ENCODE results near the gene CASZ1.

DNA sequence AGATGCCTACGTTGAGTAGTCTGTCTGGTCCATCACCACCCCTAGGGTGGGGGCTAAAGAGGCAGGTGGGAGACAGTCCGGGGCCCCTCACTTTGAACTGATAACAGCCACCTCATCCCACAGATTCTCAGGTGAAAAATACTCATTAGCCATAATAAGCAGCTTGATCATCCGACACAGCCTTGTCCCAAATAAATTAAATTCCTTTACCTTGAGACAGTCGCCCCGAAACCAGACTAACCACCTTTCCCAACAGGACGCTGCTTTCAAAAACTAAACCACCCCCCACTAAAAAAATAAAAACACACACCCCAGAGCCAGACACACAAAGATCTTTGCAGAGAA lies 103.3 kb downstream of the CASZ1 start:
- TF ChIP-seq, protein P1, sequence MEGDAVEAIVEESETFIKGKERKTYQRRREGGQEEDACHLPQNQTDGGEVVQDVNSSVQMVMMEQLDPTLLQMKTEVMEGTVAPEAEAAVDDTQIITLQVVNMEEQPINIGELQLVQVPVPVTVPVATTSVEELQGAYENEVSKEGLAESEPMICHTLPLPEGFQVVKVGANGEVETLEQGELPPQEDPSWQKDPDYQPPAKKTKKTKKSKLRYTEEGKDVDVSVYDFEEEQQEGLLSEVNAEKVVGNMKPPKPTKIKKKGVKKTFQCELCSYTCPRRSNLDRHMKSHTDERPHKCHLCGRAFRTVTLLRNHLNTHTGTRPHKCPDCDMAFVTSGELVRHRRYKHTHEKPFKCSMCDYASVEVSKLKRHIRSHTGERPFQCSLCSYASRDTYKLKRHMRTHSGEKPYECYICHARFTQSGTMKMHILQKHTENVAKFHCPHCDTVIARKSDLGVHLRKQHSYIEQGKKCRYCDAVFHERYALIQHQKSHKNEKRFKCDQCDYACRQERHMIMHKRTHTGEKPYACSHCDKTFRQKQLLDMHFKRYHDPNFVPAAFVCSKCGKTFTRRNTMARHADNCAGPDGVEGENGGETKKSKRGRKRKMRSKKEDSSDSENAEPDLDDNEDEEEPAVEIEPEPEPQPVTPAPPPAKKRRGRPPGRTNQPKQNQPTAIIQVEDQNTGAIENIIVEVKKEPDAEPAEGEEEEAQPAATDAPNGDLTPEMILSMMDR (IDR thresholded peaks at IDR 0.05): no peak
- no peak for TF ChIP-seq POLR2AphosphoS5 (IDR thresholded peaks at IDR 0.05)
- no peak for TF ChIP-seq POLR2A (IDR thresholded peaks at IDR 0.05)
